ENCODE results near the gene SLC16A13. TPM values are rescaled to one million over a fixed set of nuclear protein-coding genes. Genes with fewer than 3 reads are reported as not detected.
A peak's percentile ranks its signal among the peaks of the same experiment; 100 is the strongest.
"Not testable (repeated sequence)": the region's sequence is repeated elsewhere in the genome, so short reads cannot be mapped to it uniquely, and the experiment has no call there.

Gene SLC16A13
- total RNA-seq, 1 donor from 2014 or later, result 13.5 TPM

DNA sequence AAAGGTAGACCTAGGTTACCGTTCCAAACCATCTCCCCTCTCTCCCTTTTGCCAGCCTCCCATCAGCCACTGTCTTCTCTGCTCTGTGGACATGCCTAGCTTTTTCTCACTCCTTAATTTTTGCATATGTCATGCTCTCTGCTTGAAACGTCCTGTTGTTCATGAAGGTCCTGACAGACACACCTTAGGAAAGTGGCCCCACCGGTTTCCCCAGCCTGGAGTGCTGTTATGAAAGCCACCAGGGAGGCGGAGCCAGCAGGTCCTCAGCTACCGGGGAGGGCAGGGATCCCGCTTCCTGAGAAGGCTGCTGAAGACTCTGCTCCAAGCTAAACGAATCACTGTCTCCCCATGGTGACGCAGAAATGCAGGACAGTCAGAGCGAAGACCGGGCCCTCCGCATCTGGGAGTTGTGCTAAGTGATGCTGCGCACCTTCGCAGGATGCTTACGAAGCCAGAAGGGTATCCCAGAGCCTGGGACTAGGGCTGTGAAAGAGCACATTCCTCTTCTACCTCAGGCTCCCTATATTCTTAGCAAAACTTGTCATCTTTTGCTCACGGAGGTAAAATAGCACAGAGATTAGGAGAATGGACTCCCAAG lies 10.4 kb downstream of the SLC16A13 start:
- peak; percentile 36 for TF ChIP-seq CTCF (conservative IDR thresholded peaks at IDR 0.05)
- DNase-seq (ENCODE audit: extremely low spot score, unreplicated experiment), result peak; percentile 83
- peak overlapping the region; percentile 80 for H3K4me3 Mint-ChIP-seq
- H3K27me3 Mint-ChIP-seq, result peaks cover 55% of the 10 kb centered on the region
- H3K4me1 Mint-ChIP-seq (ENCODE audit: unreplicated experiment), result peaks cover 15% of the 10 kb centered on the region
- H3K36me3 Mint-ChIP-seq, result no peaks in the 10 kb centered on the region
- peak overlapping the region; percentile 97 for H3K27ac Mint-ChIP-seq
- no peaks in the 10 kb centered on the region for H3K9me3 Mint-ChIP-seq

GRCh38 chr17:7046725-7047397 lies 11.0 kb downstream of the SLC16A13 start:
- not testable (repeated sequence) for DNase-seq (ENCODE audit: extremely low spot score, unreplicated experiment); H3K36me3 Mint-ChIP-seq; H3K9me3 Mint-ChIP-seq
- H3K27ac Mint-ChIP-seq, result peak overlapping the region; percentile 97
- peak overlapping the region; percentile 80 for H3K4me3 Mint-ChIP-seq
- H3K27me3 Mint-ChIP-seq, result peaks cover 49% of the 10 kb centered on the region
- H3K4me1 Mint-ChIP-seq (ENCODE audit: unreplicated experiment), result peaks cover 15% of the 10 kb centered on the region

DNA sequence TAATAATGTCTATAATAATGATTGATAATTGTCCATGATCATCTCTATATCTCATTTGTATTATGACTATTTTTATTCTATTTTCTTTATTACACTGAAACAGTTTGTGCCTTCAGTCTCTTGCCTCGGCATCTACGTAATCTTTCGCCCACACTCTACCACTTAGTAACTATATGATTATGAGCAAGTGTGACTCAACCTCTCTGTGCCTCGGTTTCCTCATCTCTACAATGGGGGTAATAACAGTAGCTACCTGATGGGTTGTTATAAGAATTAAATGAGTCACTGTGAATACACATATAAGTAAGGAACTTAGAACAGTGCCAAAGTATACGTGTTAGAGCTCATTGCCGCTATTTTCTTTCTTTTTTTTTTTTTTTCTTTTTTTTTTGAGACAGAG lies 11.8 kb downstream of the SLC16A13 start:
- Mint-ChIP-seq H3K36me3 (no peaks in the 10 kb centered on the region), H3K9me3 (no peaks in the 10 kb centered on the region), H3K27me3 (peaks cover 45% of the 10 kb centered on the region), H3K27ac (peak overlapping the region; percentile 97), H3K4me3 (peak overlapping the region; percentile 58), H3K4me1 (ENCODE audit: unreplicated experiment) (peaks cover 15% of the 10 kb centered on the region)
- no peak for DNase-seq (ENCODE audit: extremely low spot score, unreplicated experiment)
- no peak for TF ChIP-seq CTCF (conservative IDR thresholded peaks at IDR 0.05)

GRCh38 chr17:7048968-7049367 lies 13.2 kb downstream of the SLC16A13 start:
- H3K27ac Mint-ChIP-seq, result peak overlapping the region; percentile 29
- DNase-seq (ENCODE audit: extremely low spot score, unreplicated experiment), result no peak
- no peaks in the 10 kb centered on the region for H3K36me3 Mint-ChIP-seq
- no peak overlapping the region for H3K4me3 Mint-ChIP-seq
- TF ChIP-seq CTCF (conservative IDR thresholded peaks at IDR 0.05), result no peak
- H3K27me3 Mint-ChIP-seq, result peaks cover 36% of the 10 kb centered on the region
- H3K9me3 Mint-ChIP-seq, result no peaks in the 10 kb centered on the region
- peaks cover 15% of the 10 kb centered on the region for H3K4me1 Mint-ChIP-seq (ENCODE audit: unreplicated experiment)

DNA sequence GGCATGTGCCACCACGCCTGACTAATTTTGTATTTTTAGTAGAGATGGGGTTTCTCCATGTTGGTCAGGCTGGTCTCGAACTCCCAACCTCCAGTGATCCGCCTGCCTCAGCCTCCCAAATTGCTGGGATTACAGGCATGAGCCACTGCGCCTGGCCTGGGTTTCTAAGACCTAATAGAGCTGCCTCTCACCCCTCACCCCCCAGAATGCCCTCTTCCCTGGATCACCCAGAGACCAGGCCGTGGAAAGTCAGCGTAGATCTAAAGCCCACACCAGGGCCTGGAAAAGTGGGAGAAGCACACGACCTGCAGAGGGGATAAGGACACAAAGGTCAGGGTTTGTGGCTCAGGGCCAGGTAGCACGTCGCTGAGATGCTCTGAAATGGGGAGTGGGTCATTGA lies 14.8 kb downstream of the SLC16A13 start:
- not testable (repeated sequence) for H3K27ac Mint-ChIP-seq; H3K9me3 Mint-ChIP-seq; DNase-seq (ENCODE audit: extremely low spot score, unreplicated experiment); H3K36me3 Mint-ChIP-seq; H3K4me3 Mint-ChIP-seq
- H3K4me1 Mint-ChIP-seq (ENCODE audit: unreplicated experiment), result peaks cover 11% of the 10 kb centered on the region
- H3K27me3 Mint-ChIP-seq, result peaks cover 27% of the 10 kb centered on the region

- H3K27ac Mint-ChIP-seq, result no peak overlapping the region
- H3K9me3 Mint-ChIP-seq, result no peaks in the 10 kb centered on the region
- peaks cover 2% of the 10 kb centered on the region for H3K27me3 Mint-ChIP-seq
- H3K4me1 Mint-ChIP-seq (ENCODE audit: unreplicated experiment), result no peaks in the 10 kb centered on the region
- no peaks in the 10 kb centered on the region for H3K36me3 Mint-ChIP-seq
- no peak overlapping the region for H3K4me3 Mint-ChIP-seq
- no peak for TF ChIP-seq CTCF (conservative IDR thresholded peaks at IDR 0.05)
- no peak for DNase-seq (ENCODE audit: extremely low spot score, unreplicated experiment)
Measured at GRCh38 chr17:7056386-7056785, 20.6 kb downstream of the SLC16A13 start.
